Measurements from ENCODE around the gene CDK14. TPM values are rescaled to one million over a fixed set of nuclear protein-coding genes. Genes with fewer than 3 reads are reported as not detected.

The CDK14 gene
- polyA plus RNA-seq, 3 donors: 28.6 to 35.1 (median 33.7) TPM

DNA sequence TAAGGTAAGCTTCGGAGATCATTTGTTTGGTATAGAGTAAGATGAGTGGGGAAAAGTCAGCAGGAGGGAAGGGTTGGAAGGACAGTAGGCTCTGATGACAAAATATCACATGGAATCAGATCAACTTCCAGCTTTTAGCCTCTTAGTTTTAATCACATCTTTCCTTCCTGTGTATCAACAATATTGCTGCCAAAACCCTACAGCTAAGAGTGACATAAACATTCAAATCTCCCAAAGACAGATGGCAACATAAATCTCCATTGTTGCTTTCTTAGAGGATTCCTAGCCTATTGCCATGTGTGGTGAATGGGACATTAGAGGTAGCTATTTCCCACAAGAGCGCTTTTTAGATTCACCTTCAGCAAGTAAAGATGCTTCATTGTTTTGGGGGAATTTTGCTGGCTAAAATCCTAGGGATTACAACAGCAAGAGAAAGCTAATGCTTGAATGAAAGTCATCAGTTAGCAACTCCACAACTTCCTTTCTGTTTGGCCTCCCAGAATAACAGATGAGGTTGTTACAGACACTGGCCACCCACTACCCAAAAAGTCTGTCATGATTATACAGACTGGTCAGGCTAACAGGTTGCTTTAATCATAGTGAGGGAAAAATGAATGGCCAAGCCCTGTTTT, 632.9 kb downstream of the CDK14 start:
- DNase-seq (ENCODE audit: extremely low read depth in 1 of 11, low read depth in 9 of 11, low spot score in 4 of 11): no peak

DNA sequence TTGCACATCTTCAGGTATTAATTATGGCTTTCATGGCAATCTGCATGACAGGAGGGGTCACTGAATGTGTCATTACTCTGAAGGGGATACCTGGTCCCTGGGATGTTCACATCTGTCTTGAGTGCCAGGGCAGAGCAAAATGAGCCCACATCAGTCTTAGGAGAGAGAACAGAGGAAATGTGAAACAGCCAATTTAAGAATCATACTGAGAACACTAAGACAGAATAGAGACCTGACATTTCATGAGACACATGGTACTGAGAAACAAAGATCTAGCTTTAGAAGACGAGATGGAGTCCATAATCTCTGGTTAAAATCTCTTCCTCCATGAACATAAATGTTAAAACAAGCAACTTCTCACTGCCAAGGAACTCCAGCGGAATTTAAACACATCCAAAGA, 634.0 kb downstream of the CDK14 start:
- DNase-seq (ENCODE audit: extremely low read depth in 1 of 11, low read depth in 9 of 11, low spot score in 4 of 11): no peak

DNA sequence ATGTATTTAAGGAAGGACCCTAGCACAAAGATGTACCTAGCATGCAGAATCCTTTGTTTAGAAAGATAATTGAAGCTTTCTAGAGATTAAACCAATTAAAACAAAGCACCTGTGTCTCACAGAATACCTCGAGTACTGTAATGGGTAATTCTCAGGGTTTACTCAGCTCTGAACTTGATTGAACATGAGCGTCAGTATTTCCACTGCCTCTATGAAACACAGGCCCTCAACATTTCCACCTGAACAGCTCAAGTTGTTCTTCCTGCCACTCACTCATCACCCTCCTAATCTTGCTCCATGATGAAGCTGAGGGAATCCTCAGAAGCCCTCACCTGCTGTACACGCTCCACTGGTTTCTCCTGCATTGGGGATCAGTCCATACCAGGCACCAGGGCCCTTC, 634.4 kb downstream of the CDK14 start:
- no peak for DNase-seq (ENCODE audit: extremely low read depth in 1 of 11, low read depth in 9 of 11, low spot score in 4 of 11)

DNA sequence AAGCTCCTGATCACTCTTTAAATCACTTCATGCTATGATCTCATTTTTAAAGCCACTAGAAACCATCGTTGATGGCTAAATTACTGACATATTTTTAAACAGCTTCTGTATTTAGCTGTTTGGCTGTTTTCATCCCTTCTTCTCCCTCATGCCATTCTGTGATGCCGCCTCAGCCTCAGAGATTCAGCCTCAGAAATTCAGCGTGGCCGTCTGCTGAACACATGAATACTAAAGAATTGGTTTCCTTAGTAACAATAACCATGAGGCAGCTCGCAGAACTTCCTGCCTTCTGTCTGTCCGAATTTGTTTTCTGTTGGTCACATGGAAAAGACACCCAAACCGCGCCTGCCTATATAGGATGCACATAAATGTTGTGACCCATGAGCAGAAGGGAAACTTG, 637.1 kb downstream of the CDK14 start:
- no peak for DNase-seq (ENCODE audit: extremely low read depth in 1 of 11, low read depth in 9 of 11, low spot score in 4 of 11)

DNA sequence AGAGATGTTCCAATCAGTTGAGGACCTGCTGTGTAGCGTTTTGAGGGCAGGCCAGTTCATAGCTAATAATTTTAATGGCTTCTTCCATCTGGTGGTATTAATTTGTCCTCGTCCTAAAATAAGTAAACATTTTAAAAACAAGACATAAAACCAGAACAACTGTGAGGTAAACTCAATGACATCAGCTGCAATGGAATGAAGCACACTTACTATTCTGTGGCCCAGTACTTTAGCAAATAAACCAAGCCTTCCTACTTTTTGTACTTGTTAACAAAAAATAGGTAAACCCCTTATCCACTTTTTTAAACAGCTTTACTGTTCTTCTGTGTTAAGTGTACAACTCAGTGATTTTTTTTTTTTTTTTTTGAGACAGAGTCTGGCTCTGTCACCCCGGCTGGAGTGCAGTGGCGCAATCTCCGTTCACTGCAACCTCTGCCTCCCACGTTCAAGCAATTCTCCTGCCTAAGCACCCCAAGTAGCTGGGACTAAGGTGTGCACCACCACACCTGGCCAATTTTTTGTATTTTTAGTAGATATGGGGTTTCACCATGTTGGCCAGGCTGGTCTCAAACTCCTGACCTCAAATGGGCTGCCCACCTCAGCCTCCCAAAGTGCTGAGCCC, 639.2 kb downstream of the CDK14 start:
- DNase-seq (ENCODE audit: extremely low read depth in 1 of 11, low read depth in 9 of 11, low spot score in 4 of 11): no peak

DNA sequence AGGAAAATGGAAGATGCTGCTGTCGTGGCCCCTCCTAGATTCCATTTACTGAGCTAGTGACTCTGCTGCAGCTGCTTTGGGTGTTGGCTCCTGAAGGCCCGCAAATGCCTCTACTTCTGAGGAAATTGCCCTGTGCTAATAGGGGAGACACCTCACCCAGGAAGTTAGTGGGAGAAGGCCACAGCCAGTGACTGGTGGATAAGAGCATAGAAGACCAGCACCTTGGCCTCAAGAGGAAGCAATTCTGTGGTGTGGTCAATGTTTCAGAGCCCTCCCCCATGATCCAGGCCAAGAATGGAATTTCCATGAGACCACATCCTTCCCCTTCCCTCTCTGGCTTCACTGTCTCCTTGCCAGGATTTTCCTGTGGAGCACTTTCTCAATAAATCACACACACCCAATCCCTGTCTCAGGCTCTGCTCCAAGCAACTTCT, 643.1 kb downstream of the CDK14 start:
- DNase-seq (ENCODE audit: extremely low read depth in 1 of 11, low read depth in 9 of 11, low spot score in 4 of 11): no peak

DNA sequence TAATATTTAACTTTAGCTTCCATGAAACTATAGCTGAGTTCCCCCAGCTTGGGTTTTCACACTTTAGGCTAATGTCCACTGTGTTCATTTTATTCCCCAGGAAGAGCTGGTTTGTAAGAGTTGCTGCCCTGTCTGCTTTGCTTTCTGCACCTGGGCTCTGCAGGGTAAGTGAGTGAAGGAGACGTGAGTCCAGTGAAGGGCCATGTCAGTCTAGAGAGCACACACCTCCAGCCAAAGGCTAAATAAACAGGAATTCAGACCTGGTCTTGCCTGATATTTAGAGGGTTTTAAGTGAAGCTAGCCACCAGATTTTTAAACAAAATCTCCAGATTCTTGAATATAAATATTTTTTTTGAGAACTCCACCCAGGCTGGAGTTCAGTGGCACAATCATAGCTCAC, 643.7 kb downstream of the CDK14 start:
- DNase-seq (ENCODE audit: extremely low read depth in 1 of 11, low read depth in 9 of 11, low spot score in 4 of 11): no peak

DNA sequence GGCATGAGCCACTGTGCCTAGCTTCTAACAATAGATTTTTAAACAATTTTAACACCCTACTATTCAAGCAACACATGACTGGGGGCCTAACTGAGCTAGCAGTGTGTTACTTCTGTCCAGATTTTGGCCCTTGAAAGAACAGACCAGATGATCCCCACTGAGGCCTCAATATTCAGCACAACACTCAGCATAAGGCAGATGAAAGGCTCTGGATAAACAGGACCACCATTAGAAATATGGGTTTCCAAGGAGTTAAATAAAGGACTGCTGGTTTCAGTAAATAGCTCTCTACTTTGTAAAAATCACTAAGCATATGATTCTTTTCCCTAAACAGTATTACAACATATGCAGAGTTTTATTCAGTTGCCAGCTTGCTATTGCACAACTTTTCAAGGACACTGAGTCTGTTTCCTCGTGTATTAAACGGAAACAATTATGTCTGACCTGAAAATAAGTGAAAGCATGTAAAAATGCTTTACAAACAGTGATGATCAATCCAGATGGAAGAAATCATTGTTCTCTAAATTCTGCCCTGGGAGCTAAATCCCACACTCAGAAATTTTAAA, 644.3 kb downstream of the CDK14 start:
- DNase-seq (ENCODE audit: extremely low read depth in 1 of 11, low read depth in 9 of 11, low spot score in 4 of 11): no peak

DNA sequence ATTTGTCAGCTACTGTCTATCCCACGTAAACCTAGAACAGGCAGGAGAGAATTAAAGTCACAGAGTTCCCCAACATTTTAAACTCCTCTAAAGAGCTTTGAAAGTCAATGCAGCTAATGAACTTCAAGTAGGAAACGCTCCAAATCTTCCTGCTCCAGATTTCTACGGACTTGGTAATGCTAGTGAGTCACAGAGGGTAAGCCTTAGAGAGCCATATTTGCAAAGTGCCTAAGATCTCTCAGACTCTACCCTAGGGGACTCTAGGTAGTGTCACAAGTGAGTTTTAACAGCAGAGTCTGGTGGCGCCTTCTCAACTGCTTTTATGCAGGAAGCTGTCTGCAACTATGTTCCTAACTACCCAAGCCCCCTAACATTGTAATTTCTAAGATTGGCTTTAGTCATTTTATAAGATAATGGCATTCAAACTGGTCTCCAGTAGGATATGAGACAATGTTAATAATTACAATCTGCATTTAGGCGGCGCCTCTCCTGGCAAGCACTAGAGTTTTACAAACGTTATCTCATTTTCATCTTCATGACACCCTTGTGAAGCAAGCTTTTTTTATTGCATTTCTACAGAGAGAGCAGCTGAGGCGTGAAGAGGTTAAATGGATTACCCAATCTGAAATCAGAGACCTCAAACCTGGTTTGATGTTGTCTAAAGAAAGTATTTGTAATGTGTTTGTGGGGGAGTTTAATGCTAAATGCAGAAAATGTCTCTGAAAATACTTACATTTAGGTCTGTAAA, 646.1 kb downstream of the CDK14 start:
- no peak for DNase-seq (ENCODE audit: extremely low read depth in 1 of 11, low read depth in 9 of 11, low spot score in 4 of 11)

DNA sequence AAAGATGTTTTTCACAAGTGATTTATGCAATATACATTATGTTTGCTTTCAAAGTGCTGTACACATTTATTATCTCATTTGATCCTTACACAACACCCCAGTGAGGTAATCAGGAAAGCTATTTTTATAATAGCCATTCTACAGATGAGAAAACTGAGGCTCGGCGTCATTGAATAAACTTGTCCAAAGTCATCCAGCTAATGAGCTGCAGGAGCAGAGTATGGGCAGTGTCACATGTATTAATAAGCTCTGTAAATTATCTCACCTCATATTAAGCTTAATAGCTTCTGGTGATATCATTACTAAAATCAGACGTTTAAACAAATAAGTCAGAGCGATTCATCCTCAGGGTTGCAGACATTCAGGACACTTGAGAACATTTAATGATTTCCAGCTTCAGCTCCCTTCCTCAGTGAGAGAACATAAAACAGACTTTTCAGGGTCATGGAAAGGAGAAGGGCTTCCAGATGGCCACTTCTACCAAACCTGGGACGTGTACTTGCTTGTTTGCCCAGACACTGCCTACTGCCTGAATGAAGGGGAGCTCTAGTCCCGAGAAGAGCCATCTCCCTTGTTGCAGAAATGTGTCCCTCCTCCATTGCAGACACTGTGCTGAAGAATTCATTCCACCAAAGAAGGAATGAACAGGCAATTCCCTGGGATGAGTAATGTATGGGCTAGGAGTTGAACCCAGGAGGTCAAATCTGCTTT, 647.6 kb downstream of the CDK14 start:
- DNase-seq (ENCODE audit: extremely low read depth in 1 of 11, low read depth in 9 of 11, low spot score in 4 of 11): no peak

DNA sequence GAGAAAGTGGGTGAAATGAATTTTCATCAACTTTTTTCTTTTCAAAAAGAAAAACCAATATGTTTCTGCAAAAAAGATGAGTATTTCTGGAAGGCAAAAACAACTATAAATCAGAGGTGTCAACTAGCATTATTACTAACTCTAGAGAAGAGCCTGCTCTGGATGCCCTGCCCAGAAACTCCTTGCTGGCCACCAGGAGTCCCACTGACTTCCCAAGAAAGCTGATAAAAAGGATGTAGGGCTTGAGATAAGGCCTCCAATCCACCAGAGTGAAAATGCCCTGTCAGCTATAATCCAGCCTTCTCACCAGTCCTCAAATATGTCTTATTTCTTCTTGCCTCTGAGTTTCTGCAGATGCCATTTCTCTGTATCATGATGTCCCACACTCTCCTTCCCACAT, 651.4 kb downstream of the CDK14 start:
- no peak for DNase-seq (ENCODE audit: extremely low read depth in 1 of 11, low read depth in 9 of 11, low spot score in 4 of 11)

DNA sequence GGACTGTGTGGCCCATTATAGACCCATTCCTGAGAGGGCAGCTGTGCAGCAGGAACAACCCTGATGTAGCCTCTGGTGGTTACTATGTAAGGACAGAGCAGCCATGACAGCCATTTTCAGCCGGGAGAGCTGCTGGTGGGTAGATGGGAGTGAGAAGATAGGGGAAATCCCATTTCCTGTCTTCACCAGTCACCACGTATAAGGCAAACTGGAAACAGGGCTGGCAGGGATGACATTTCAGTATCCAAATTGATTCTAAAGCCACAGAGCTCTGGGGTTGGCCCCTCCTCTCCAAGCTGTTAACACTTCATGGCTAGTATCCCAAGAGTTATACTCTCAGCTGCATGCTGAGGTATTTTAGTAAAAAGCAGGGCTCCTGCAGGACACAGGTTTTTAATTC, 652.9 kb downstream of the CDK14 start:
- DNase-seq (ENCODE audit: extremely low read depth in 1 of 11, low read depth in 9 of 11, low spot score in 4 of 11): no peak

DNA sequence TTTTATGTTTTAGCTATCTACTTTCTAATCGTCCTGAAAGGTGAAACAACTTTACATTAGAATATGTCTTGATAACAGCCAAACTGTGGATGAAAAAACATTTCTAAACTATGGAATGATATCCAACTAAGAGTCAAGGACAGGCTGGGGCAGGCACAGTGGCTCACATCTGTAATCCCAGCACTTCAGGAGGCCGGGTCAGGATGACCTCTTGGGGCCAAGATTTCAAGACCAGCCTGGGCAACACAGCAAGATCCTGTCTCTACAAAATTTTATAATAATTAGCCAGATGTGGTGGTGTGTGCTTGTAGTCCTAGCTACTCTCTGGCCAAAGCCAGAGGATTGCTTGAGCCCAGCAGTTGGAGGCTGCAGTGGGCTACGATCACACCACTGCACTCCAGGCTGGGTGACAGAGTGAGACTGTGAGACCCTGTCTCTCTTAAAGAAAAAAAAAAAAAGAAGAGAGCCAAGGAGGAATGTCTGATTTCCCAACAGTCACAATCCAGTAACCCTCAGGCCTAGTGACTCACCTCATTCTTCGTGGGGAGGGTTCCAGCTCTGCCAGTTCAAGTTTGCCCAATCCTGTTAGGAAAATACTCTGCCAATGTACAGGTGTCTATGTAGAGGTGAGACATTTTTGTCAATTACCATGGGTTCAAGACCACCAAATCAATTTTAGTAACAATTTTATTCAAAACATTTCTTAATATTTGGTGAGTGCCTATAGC, 653.5 kb downstream of the CDK14 start:
- no peak for DNase-seq (ENCODE audit: extremely low read depth in 1 of 11, low read depth in 9 of 11, low spot score in 4 of 11)

DNA sequence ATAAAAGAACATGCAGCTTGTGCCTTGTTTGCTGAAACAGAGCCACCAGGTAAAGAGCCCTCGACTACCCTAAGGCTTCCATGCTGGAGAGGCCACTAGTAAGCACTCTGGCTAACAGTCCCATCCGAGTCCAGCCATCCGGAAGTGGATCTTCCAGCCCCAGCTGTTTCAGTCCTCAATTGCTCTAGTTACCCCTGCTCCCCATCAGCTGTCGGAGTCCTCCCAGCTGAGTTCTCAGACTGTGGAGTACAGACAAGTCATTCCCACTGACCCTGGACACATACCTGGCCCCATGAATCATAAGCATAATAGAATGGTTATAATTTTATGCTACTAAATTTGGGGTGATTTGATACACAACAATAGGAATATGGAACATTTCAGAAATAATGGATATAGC, 654.6 kb downstream of the CDK14 start:
- no peak for DNase-seq (ENCODE audit: extremely low read depth in 1 of 11, low read depth in 9 of 11, low spot score in 4 of 11)

DNA sequence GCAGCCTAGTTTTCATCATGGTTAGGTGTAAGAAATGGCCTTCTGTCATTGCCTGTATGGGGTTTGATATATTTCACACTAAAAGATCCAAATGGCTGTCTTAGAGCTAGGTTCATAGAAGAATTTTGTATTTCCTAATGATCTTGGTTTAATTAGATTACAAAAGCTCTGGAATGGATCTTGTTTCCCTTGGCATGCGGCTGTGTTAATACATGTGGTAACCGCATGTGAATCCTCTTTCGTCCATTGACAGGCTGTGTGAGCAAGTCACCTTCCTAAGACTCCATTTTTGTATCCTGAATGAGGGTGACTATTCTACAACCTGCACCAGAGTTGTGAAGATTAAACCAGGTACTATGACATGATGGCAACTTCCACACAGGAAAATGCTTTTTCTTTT, 655.8 kb downstream of the CDK14 start:
- no peak for DNase-seq (ENCODE audit: extremely low read depth in 1 of 11, low read depth in 9 of 11, low spot score in 4 of 11)
